Eye (tissue), 1 donor: Measurements from ENCODE around the gene IKZF3.
"Not testable (repeated sequence)": the region's sequence is repeated elsewhere in the genome, so short reads cannot be mapped to it uniquely, and the experiment has no call there.

Source experiments
- DNase-seq: peaks from one replicate; pipeline ENCODE4 v3.0.0-alpha.2; 2015

The IKZF3 gene

DNA sequence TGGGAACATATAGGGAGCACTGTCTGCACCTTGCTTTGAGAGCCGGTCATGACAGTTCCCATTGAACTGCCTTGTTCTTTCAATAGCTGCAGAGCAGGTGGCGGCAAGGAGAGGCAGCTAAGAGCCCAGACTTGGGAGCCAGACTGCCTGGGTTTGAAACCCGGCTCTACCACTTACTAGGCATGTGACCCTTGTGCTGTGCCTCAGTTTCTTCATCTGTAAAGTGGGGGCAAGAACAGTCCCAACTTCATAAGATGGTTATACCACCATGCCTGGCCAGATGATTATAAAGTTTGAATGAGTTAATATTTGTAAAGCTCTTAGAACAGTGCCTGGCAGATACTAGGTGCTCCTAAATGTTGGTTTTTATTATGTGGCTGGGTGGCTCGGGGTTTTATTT is 149.9 kb downstream of the IKZF3 start:
- no peak for DNase-seq

GRCh38 chr17:39711851-39712250 is 152.3 kb downstream of the IKZF3 start:
- DNase-seq = no peak

DNA sequence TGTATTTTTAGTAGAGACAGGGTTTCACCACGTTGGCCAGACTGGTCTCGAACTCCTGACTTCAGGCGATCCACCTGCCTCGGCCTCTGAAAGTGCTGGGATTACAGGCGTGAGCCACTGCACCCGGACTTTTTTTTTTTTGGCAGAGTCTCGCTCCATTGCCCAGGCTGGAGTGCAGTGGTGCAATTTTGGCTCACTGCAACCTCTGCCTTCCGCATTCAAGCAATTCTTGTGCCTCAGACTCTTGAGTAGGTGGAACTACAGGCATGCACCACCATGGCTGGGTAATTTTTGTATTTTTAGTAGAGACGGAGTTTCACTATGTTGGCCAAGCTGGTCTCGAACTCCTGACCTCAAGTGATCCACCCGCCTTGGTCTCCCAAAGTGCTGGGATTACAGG is 153.0 kb downstream of the IKZF3 start:
- not testable (repeated sequence) for DNase-seq

DNA sequence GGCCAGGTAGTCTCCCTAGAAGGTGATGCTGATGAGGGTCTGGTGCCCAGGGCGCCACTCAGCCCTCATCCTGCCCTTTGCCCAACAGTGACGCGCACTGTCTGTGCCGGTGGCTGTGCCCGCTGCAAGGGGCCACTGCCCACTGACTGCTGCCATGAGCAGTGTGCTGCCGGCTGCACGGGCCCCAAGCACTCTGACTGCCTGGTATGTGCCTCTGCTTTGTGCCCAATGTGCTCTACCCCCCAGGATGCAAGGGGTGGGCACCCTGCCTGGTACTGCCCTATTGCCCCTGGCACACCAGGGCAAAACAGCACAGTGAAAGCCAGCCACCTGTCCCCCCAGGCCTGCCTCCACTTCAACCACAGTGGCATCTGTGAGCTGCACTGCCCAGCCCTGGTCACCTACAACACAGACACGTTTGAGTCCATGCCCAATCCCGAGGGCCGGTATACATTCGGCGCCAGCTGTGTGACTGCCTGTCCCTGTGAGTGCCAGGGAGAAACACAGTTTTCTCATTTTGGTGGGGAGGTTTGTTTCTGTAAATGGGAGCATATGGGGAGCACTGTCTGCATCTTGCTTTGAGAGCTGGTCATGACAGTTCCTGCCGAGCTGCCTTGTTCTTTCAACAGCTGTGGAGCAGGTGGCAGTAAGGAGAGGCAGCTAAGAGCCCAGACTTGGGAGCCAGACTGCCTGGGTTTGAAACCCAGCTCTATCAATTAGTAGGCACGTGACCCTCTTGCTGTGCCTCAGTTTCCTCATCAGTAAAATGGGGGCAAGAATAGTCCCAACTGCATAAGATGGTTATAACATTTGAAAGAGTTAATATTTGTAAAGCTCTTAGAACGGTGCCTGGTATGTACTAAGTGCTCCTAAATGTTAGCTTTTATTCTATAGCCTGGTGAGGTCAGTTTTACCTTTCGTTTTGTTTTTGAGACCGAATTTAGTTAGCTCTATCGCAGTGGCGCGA is 153.8 kb downstream of the IKZF3 start:
- DNase-seq = no peak

DNA sequence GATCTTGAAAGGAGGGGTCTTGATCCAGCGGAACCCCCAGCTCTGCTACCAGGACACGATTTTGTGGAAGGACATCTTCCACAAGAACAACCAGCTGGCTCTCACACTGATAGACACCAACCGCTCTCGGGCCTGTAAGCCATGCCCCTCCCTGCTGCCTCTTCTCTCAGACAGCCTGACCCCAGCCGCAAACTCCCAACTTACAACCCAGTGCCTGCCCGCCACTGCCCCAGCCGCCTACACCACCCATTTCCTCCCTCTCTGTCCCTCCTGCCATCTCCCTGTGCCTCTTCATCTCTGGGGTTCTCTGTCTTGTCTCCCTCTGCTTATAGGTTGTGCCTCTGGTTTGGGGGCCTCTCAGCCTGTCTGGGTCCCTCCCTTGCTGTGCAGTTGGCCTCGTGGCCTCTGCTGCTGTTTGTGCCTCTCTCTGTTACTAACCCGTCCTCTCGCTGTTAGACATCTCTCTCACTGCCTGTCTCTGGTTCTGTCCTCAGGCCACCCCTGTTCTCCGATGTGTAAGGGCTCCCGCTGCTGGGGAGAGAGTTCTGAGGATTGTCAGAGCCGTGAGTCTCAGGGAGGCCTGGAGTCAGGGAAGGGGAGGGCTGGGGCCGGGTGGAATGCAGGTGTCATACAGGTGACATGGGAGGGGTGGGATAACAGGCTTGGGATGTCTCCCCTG is 154.7 kb downstream of the IKZF3 start:
- no peak for DNase-seq
